Gastrocnemius medialis (tissue), 4 donors: ENCODE data around the gene HLA-B. TPM values are rescaled to one million over a fixed set of nuclear protein-coding genes. Genes with fewer than 3 reads are reported as not detected.

Experiments
- ATAC-seq, 2 donors: fragments of 150-250 bp; one replicate each; pipeline ENCODE4 v1.9.1; 2016
- DNase-seq, 2 donors: peaks; one replicate each; pipeline ENCODE4 v3.0.0-alpha.2; 2019
- H3K27ac ChIP-seq, 4 donors: fragments of 200-600 bp; sonication (generic); 1 replicate in 1 of 4; 2 replicates in 3 of 4; pipeline ENCODE4 v1.5.1; 2016 to 2018; ENCODE audit warnings: mild to moderate bottlenecking in 2 of 4, moderate library complexity in 1 of 4
- H3K27me3 ChIP-seq, 3 donors: fragments of 200-600 bp; sonication (generic) in 2 of 3; 1 replicate in 1 of 3; 2 replicates in 2 of 3; pipeline versions ENCODE4 v1.5.1 to v1.6.0; 2016 to 2019; ENCODE audit warnings: mild to moderate bottlenecking in 1 of 3, moderate library complexity in 1 of 3
- H3K36me3 ChIP-seq, 2 donors: fragments of 200-600 bp; sonication (generic) in 1 of 2; one replicate each; pipeline ENCODE4 v1.5.1; 2017 to 2018
- H3K4me1 ChIP-seq, 2 donors: fragments of 200-600 bp; sonication (generic) in 1 of 2; one replicate each; pipeline ENCODE4 v1.5.1; 2016 to 2017; ENCODE audit warnings: mild to moderate bottlenecking in 2 of 2
- H3K4me3 ChIP-seq, 4 donors: fragments of 200-600 bp; sonication (generic) in 3 of 4; 1 replicate in 1 of 4; 2 replicates in 3 of 4; pipeline ENCODE4 v1.5.1; 2016 to 2019; ENCODE audit warnings: mild to moderate bottlenecking in 2 of 4
- H3K9me3 ChIP-seq, 3 donors: fragments of 200-600 bp; sonication (generic) in 2 of 3; 1 replicate in 1 of 3; 2 replicates in 2 of 3; pipeline ENCODE4 v1.5.1; 2016 to 2019
- POLR2A ChIP-seq, 2 donors: fragments of 450-650 bp; IDR thresholded peaks; one replicate each; pipeline ENCODE4 v1.6.1; 2017; ENCODE audit warnings: antibody characterized with exemption in 2 of 2, mild to moderate bottlenecking in 2 of 2, moderate library complexity in 2 of 2
- in situ Hi-C, 4 donors: fragments of 200-750 bp; cut with MboI; loops; one replicate each; pipeline versions ENCODE4 v1.15.0 to v1.8.0; 2017; ENCODE audit warnings: low sequenced_read_pairs in 4 of 4
- intact Hi-C: fragments of 100-400 bp; cut with DNase I; formaldehyde crosslinking; loops from one replicate; pipeline ENCODE4 v1.15.1; 2023; ENCODE audit warnings: low total_unique reads
- total RNA-seq, 4 donors: library from RNA; depleted of rRNA; stranded (reverse); fragments of >200 nt; gene quantifications; one replicate each; pipeline versions ENCODE4 v1.1.0 to v1.2.3, GENCODE V29; 2016
- TF ChIP-seq, protein P1 (sequence below), 5 experiments: fragments of 450-650 bp in 3 of 5; fragments of 200-600 bp in 2 of 5; sonication (generic) in 2 of 5; IDR thresholded peaks in 4 of 5; conservative IDR thresholded peaks in 1 of 5; 1 replicate in 4 of 5; 2 replicates in 1 of 5; pipeline ENCODE4 v1.5.1; 2016 to 2019; ENCODE audit warnings: antibody characterized with exemption in 5 of 5, mild to moderate bottlenecking in 3 of 5, moderate library complexity in 3 of 5

Gene HLA-B
- total RNA-seq, 4 donors from 2014 or later: 182 to 300 (median 192) TPM

DNA sequence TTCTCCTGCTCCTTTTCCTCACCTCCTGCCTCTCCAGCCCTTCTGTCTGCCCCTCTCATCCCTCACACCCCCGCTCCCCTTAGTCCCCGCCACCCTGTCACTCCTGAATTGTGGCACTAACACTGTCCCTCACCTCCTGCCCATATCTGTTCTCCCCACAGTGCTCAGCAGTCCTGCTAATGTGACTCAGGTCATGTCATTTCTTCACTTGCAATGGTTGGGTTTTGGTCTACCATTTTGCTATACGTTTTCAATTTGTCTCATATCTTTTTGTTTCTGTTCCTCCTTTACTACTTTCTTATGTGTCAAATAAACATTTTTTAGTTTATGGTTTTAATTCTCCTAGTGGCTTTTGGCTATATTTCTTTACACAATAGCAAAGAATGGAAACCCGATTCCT lies 1.3 kb upstream of the HLA-B start:
- Histone ChIP-seq H3K4me3 (peak overlapping the region in 1 of 4 donors; percentile 63), H3K4me1 (no peaks in the 10 kb centered on the region), H3K27ac (peak overlapping the region in 3 of 4 donors; percentile 18 to 92 (median 66)), H3K9me3 (no peaks in the 10 kb centered on the region), H3K36me3 (no peaks in the 10 kb centered on the region), H3K27me3 (peaks cover 0 to 14% (median 3%) of the 10 kb centered on the region in 3 donors)
- intact Hi-C loops: no loop called here
- ATAC-seq (no peak), DNase-seq (no peak)
- in situ Hi-C loops: loop anchor here in 1 of 4 donors (10.0 kb wide), 1 partner anchor 84 kb away; the partner anchor contains the start of gene HLA-C
- TF ChIP-seq POLR2A (IDR thresholded peaks at IDR 0.05): no peak
- TF ChIP-seq, protein P1, sequence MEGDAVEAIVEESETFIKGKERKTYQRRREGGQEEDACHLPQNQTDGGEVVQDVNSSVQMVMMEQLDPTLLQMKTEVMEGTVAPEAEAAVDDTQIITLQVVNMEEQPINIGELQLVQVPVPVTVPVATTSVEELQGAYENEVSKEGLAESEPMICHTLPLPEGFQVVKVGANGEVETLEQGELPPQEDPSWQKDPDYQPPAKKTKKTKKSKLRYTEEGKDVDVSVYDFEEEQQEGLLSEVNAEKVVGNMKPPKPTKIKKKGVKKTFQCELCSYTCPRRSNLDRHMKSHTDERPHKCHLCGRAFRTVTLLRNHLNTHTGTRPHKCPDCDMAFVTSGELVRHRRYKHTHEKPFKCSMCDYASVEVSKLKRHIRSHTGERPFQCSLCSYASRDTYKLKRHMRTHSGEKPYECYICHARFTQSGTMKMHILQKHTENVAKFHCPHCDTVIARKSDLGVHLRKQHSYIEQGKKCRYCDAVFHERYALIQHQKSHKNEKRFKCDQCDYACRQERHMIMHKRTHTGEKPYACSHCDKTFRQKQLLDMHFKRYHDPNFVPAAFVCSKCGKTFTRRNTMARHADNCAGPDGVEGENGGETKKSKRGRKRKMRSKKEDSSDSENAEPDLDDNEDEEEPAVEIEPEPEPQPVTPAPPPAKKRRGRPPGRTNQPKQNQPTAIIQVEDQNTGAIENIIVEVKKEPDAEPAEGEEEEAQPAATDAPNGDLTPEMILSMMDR (IDR thresholded peaks at IDR 0.05 in 4 of 5, conservative IDR thresholded peaks at IDR 0.05 in 1 of 5): no peak

DNA sequence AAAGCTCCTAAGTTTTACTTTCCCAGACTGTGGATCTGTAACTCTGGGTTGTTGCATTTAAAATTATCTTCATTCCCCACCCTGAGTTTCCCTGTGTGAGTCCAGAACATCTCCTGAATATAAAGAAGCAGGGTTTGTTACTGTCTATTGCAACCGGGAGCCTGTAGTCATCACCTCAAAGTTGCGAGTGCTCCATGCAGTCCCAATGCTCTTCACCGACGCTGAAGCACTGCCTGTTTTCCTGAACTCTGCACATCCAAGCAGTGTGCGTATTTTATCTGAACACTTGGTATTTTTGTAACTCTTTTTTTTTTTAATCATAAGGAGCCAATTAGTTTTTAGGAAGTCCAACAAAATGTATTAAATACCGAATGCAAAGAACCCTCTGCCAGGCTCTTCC lies 907 bp upstream of the HLA-B start:
- intact Hi-C loops: loop anchor here (2.0 kb wide), 1 partner anchor 85 kb away; the partner anchor contains the start of gene HLA-C

DNA sequence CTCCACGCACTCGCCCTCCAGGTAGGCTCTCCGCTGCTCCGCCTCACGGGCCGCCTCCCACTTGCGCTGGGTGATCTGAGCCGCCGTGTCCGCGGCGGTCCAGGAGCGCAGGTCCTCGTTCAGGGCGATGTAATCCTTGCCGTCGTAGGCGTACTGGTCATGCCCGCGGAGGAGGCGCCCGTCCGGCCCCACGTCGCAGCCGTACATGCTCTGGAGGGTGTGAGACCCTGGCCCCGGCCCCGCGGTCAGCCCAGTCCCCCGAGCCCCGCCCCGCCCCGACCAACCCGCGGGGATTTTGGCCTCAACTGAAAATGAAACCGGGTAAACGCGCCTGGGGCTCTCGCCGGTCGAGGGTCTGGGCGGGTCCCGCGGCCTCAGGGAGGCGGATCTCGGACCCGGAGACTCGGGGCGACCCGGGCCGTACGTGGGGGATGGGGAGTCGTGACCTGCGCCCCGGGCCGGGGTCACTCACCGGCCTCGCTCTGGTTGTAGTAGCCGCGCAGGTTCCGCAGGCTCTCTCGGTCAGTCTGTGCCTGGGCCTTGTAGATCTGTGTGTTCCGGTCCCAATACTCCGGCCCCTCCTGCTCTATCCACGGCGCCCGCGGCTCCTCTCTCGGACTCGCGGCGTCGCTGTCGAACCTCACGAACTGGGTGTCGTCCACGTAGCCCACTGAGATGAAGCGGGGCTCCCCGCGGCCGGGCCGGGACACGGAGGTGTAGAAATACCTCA lies 598 bp downstream of the HLA-B start:
- Histone ChIP-seq H3K9me3 (no peaks in the 10 kb centered on the region), H3K27me3 (peaks cover 0 to 14% (median 3%) of the 10 kb centered on the region in 3 donors), H3K4me1 (no peaks in the 10 kb centered on the region), H3K4me3 (peak overlapping the region; percentile 63 to 90 (median 68)), H3K27ac (peak overlapping the region; percentile 68 to 92 (median 75)), H3K36me3 (no peaks in the 10 kb centered on the region)
- DNase-seq (peak in 1 of 2 donors; percentile 27), ATAC-seq (peak; percentile 43 to 53)
- in situ Hi-C loops (loop anchor here in 1 of 4 donors (10.0 kb wide), 1 partner anchor 82 kb away; the partner anchor contains the start of gene HLA-C), intact Hi-C loops (loop anchor here (2.0 kb wide), 1 partner anchor 84 kb away; the partner anchor contains the start of gene HLA-C)
- TF ChIP-seq, protein P1 (IDR thresholded peaks at IDR 0.05 in 4 of 5, conservative IDR thresholded peaks at IDR 0.05 in 1 of 5): no peak
- TF ChIP-seq POLR2A (IDR thresholded peaks at IDR 0.05): no peak

More for the DNA sequence above, 907 bp upstream of the HLA-B start:
- Histone ChIP-seq H3K27me3 (peaks cover 0 to 14% (median 3%) of the 10 kb centered on the region in 3 donors), H3K4me1 (no peaks in the 10 kb centered on the region), H3K4me3 (peak overlapping the region in 2 of 4 donors; percentile 63 to 90), H3K9me3 (no peaks in the 10 kb centered on the region), H3K36me3 (no peaks in the 10 kb centered on the region), H3K27ac (peak overlapping the region in 3 of 4 donors; percentile 18 to 92 (median 66))
- no peak for DNase-seq
- TF ChIP-seq POLR2A (IDR thresholded peaks at IDR 0.05): no peak
- TF ChIP-seq, protein P1 (IDR thresholded peaks at IDR 0.05 in 4 of 5, conservative IDR thresholded peaks at IDR 0.05 in 1 of 5): no peak
- no peak for ATAC-seq
- in situ Hi-C loops: loop anchor here in 1 of 4 donors (10.0 kb wide), 1 partner anchor 83 kb away; the partner anchor contains the start of gene HLA-C

DNA sequence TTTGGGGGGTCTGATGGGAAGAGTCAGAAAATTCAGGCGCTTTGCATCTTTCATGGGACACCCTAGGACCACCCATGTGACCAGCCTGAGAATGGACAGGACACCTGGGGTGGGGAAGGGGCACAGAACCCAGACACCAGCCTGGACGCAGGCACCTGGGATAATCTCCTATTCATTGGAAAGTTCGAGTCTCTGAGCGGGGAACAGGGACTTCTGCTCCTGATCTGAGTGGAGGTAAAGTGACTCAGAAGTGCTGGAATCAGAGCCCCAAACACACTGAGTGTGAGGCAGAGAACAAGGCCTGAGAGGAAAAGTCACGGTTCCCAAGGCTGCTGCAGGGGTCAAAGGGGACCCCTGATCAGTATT lies 1.4 kb downstream of the HLA-B start:
- intact Hi-C loops: no loop called here
- peak overlapping the region in 2 of 4 donors; percentile 0 to 72 for H3K27ac ChIP-seq
- in situ Hi-C loops: loop anchor here in 1 of 4 donors (10.0 kb wide), 1 partner anchor 81 kb away; the partner anchor contains the start of gene HLA-C
- DNase-seq (no peak), ATAC-seq (no peak)
- no peaks in the 10 kb centered on the region for H3K9me3 ChIP-seq
- no peaks in the 10 kb centered on the region for H3K4me1 ChIP-seq
- no peaks in the 10 kb centered on the region for H3K36me3 ChIP-seq
- H3K27me3 ChIP-seq: peaks cover 0 to 14% (median 3%) of the 10 kb centered on the region in 3 donors
- H3K4me3 ChIP-seq: peak overlapping the region in 3 of 4 donors; percentile 28 to 70 (median 63)
- TF ChIP-seq POLR2A (IDR thresholded peaks at IDR 0.05): no peak
- TF ChIP-seq, protein P1 (IDR thresholded peaks at IDR 0.05 in 4 of 5, conservative IDR thresholded peaks at IDR 0.05 in 1 of 5): no peak
